ENCODE data around the gene EVPL.

DNA sequence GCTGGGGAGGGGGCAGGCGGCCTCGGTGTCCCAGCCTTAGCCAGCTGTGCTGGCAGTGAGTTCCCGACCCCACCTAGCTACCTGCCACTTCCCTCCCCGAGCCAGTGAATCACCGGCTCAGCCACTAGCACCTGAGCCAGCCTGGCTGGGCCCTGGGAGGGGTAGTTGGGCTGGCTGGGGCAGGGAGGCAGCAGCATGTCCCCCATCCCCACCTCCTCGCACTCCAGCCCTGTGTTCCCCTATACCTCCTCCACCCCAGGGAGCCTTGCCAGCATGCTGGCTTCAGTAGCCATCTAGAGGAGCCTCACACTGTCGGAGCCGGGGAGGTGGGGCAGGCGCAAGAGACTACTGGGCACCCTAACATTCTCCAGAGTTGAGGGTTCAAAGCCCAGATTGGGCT lies 2.8 kb downstream of the EVPL start:
- TF ChIP-seq, protein P1, sequence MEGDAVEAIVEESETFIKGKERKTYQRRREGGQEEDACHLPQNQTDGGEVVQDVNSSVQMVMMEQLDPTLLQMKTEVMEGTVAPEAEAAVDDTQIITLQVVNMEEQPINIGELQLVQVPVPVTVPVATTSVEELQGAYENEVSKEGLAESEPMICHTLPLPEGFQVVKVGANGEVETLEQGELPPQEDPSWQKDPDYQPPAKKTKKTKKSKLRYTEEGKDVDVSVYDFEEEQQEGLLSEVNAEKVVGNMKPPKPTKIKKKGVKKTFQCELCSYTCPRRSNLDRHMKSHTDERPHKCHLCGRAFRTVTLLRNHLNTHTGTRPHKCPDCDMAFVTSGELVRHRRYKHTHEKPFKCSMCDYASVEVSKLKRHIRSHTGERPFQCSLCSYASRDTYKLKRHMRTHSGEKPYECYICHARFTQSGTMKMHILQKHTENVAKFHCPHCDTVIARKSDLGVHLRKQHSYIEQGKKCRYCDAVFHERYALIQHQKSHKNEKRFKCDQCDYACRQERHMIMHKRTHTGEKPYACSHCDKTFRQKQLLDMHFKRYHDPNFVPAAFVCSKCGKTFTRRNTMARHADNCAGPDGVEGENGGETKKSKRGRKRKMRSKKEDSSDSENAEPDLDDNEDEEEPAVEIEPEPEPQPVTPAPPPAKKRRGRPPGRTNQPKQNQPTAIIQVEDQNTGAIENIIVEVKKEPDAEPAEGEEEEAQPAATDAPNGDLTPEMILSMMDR (IDR thresholded peaks at IDR 0.05 in 2 of 3, conservative IDR thresholded peaks at IDR 0.05 in 1 of 3; ENCODE audit: borderline replicate concordance in 1 of 3, insufficient read depth in 1 of 3, low read depth in 2 of 3, low read length in 2 of 3) = no peak
- TF ChIP-seq TCF7L2 (IDR thresholded peaks at IDR 0.05; ENCODE audit: borderline replicate concordance, extremely low read depth, insufficient read depth, insufficient read length) (no peak), EGR1 (IDR thresholded peaks at IDR 0.05; ENCODE audit: low read depth) (no peak), YY1 (IDR thresholded peaks at IDR 0.05; ENCODE audit: extremely low read depth, insufficient replicate concordance, low read depth, low read length) (no peak), ELF1 (IDR thresholded peaks at IDR 0.05; ENCODE audit: borderline replicate concordance, low read depth) (no peak), POLR2AphosphoS5 (IDR thresholded peaks at IDR 0.05; ENCODE audit: low read depth, low read length) (no peak), SIN3A (IDR thresholded peaks at IDR 0.05; ENCODE audit: low read depth) (no peak), EZH2 (IDR thresholded peaks at IDR 0.05) (no peak)
